GM20431 (cell line): ENCODE measurements around the gene DUSP9.

Experiments used
- in situ Hi-C: fragments of 300-500 bp; cut with MseI, MboI; formaldehyde crosslinking; loops from one replicate; pipeline ENCODE4 v1.15.0; 2020; ENCODE audit warnings: low sequenced_read_pairs; ENCODE audit not compliant: unreplicated experiment

The DUSP9 gene

GRCh38 chrX:153635388-153635787, 11.6 kb upstream of the DUSP9 start:
- in situ Hi-C loops, result no loop called here

- in situ Hi-C loops, result no loop called here
Measured at GRCh38 chrX:153635788-153636668, 11.0 kb upstream of the DUSP9 start.

GRCh38 chrX:153636716-153637115, 10.3 kb upstream of the DUSP9 start:
- in situ Hi-C loops, result no loop called here

GRCh38 chrX:153637121-153638040, 9.6 kb upstream of the DUSP9 start:
- in situ Hi-C loops, result no loop called here

GRCh38 chrX:153638041-153638371, 9.0 kb upstream of the DUSP9 start:
- in situ Hi-C loops, result no loop called here

GRCh38 chrX:153638436-153639176, 8.4 kb upstream of the DUSP9 start:
- in situ Hi-C loops, result no loop called here

GRCh38 chrX:153639177-153640044, 7.6 kb upstream of the DUSP9 start:
- in situ Hi-C loops, result no loop called here

- in situ Hi-C loops, result no loop called here
Measured at GRCh38 chrX:153640045-153640686, 6.8 kb upstream of the DUSP9 start.

GRCh38 chrX:153640736-153641575, 6.0 kb upstream of the DUSP9 start:
- in situ Hi-C loops, result no loop called here

GRCh38 chrX:153641627-153642026, 5.4 kb upstream of the DUSP9 start:
- in situ Hi-C loops, result no loop called here

GRCh38 chrX:153642051-153642654, 4.8 kb upstream of the DUSP9 start:
- in situ Hi-C loops, result no loop called here

- in situ Hi-C loops, result no loop called here
Measured at GRCh38 chrX:153642655-153643430, 4.2 kb upstream of the DUSP9 start.

GRCh38 chrX:153643431-153644351, 3.3 kb upstream of the DUSP9 start:
- in situ Hi-C loops, result no loop called here

GRCh38 chrX:153644356-153645125, 2.5 kb upstream of the DUSP9 start:
- in situ Hi-C loops, result no loop called here

- in situ Hi-C loops, result no loop called here
Measured at GRCh38 chrX:153645151-153645550, 1.9 kb upstream of the DUSP9 start.
